Stomach (tissue), 19 donors: ENCODE data around the gene SCGB3A2. TPM values are rescaled to one million over a fixed set of nuclear protein-coding genes. Genes with fewer than 3 reads are reported as not detected.

ENCODE experiments used
- DNase-seq, 2 donors: peaks; one replicate each; pipeline versions ENCODE4 v3.0.0 to v3.0.0-alpha.2; 2013 to 2019
- H3K27ac ChIP-seq, 5 donors: fragments of 200-600 bp in 4 of 5; sonication (generic) in 4 of 5; one replicate each; pipeline ENCODE4 v1.5.1; 2013 to 2019; ENCODE audit warnings: mild to moderate bottlenecking in 1 of 5, moderate library complexity in 1 of 5
- H3K27me3 ChIP-seq, 3 donors: fragments of 200-600 bp; sonication (generic); one replicate each; pipeline ENCODE4 v1.5.1; 2017 to 2019; ENCODE audit warnings: mixed run types in 1 of 3
- H3K36me3 ChIP-seq, 4 donors: fragments of 200-600 bp; sonication (generic); 1 replicate in 3 of 4; 2 replicates in 1 of 4; pipeline ENCODE4 v1.5.1; 2016 to 2019
- H3K4me1 ChIP-seq, 4 donors: fragments of 200-600 bp; sonication (generic); one replicate each; pipeline ENCODE4 v1.5.1; 2016 to 2019
- H3K4me3 ChIP-seq, 4 donors: fragments of 200-600 bp; sonication (generic) in 3 of 4; one replicate each; pipeline ENCODE4 v1.5.1; 2016 to 2019; ENCODE audit warnings: mild to moderate bottlenecking in 1 of 4
- H3K9me3 ChIP-seq, 4 donors: fragments of 200-600 bp; sonication (generic); one replicate each; pipeline ENCODE4 v1.5.1; 2016 to 2019
- EP300 ChIP-seq: sonication (generic); formaldehyde crosslinking; IDR thresholded peaks from one replicate; pipeline ENCODE4 v1.6.1; 2017; ENCODE audit warnings: antibody characterized with exemption
- POLR2A ChIP-seq, 4 donors: fragments of 450-650 bp; IDR thresholded peaks; one replicate each; pipeline ENCODE4 v1.6.1; 2016; ENCODE audit warnings: antibody characterized with exemption in 4 of 4, control low read depth in 2 of 4, mild to moderate bottlenecking in 1 of 4, moderate library complexity in 1 of 4
- POLR2AphosphoS5 ChIP-seq, 3 donors: sonication (generic); formaldehyde crosslinking; IDR thresholded peaks; one replicate each; pipeline ENCODE4 v1.6.1; 2016; ENCODE audit warnings: antibody characterized with exemption in 3 of 3
- WGBS, 5 donors: extraction: QIAGEN DNeasy Blood & Tissue Kit in 3 of 5; methylation state at CpG; one replicate each; pipeline versions ENCODE4 v1.1.5 to v1.1.7; 2013 to 2018; 5-methylcytosine and 5-hydroxymethylcytosine counted together
- intact Hi-C: fragments of 100-400 bp; cut with DNase I; formaldehyde crosslinking; loops from one replicate; pipeline ENCODE4 v1.15.1; 2023; ENCODE audit warnings: low total_unique reads
- long read RNA-seq, 10 donors: transcript quantifications; one replicate each; lab custom pipeline, GENCODE V29; 2026
- polyA plus RNA-seq, 3 donors: library from polyadenylated mRNA; stranded (reverse); fragments of 200-250 nt; gene quantifications; one replicate each; pipeline ENCODE4 v1.2.3, GENCODE V29; 2013
- total RNA-seq, 5 donors: library from RNA; depleted of rRNA; stranded (reverse); fragments of >200 nt; gene quantifications; one replicate each; pipeline versions ENCODE4 v1.1.0 to v1.2.3, GENCODE V29; 2014 to 2016
- TF ChIP-seq, protein P1 (sequence below), 7 experiments: fragments of 450-650 bp in 4 of 7; fragments of 200-600 bp in 3 of 7; sonication (generic) in 3 of 7; IDR thresholded peaks; one replicate each; pipeline ENCODE4 v1.5.1; 2016 to 2019; ENCODE audit warnings: antibody characterized with exemption in 7 of 7, control low read depth in 2 of 7, mild to moderate bottlenecking in 1 of 7
- donor health status: healthy with polysubstance abuse.
- donor health status: Bipolar disorder and iron deficiency.
- donor health status: healthy.

Gene SCGB3A2
- total RNA-seq (1 to 10 TPM in 1 of 5 donors, not detected in 4; 6.4 TPM), polyA plus RNA-seq (not detected)
- long read RNA-seq, donor 1: 0 reads
- long read RNA-seq, donor 2: 0 reads
- long read RNA-seq, donor 3: 0 reads
- long read RNA-seq, donor 4: 0 reads
- long read RNA-seq, donor 5: 0 reads
- long read RNA-seq, donor 6: 0 reads
- long read RNA-seq, donor 7: 0 reads
- long read RNA-seq, donor 8: 0 reads
- long read RNA-seq, donor 9: 0 reads
- long read RNA-seq, donor 10: 0 reads

DNA sequence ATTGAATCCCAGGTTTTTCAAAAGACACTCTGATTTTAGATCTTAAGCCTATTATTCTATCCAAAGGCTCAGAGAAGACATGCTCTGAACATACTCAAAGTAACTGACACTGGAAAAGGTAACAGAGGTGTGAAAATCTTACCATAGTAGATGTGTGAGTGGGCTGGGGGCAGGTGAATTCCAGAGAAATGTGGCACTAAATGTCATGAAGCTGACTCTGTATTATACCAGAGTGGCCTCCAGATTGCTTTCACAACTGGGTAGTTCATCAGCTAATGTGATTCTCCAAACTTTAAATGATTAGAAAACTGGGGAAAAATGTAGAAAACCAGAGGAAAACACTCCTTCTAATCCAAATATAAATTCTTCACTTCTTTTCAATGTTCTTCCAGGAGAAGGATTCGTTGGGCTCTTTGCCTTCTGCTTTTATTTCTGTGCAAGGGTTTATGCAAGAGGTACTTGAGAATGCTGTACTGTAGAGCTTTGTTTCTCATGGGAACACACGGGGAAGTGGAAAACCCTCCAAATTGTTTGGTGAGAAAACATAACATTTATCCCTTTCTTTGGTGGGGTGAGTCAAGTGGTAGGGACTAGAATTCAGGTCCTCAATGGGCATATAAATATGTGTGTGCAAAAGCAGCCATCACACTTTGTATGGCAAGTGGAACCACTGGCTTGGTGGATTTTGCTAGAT is at the start of gene SCGB3A2:
Gene SCGB3A2, plus strand, starts transcription at position 646 of the 694 bp plus-strand sequence. CDS start 93 bp downstream, outside the sequence.
- TF ChIP-seq POLR2AphosphoS5 (IDR thresholded peaks at IDR 0.05): no peak
- TF ChIP-seq EP300: no peak
- no peak within 1 kb of the TSS for H3K27ac ChIP-seq
- H3K9me3 ChIP-seq: no peaks in the 10 kb centered on the region
- no peaks in the 10 kb centered on the region for H3K27me3 ChIP-seq
- 61 to 72% (median 69%) methylated on average over 2 of the region's 2 CpGs for WGBS, 5 donors
- DNase-seq: no peak
- no peaks in the 10 kb centered on the region for H3K36me3 ChIP-seq
- H3K4me3 ChIP-seq: no peak within 1 kb of the TSS
- intact Hi-C loops: no loop called here
- H3K4me1 ChIP-seq: peaks cover 0 to 6% (median 0%) of the 10 kb centered on the region in 4 donors

GRCh38 chr5:147830035-147830434 is 48.5 kb upstream of the SCGB3A2 start:
- no peak for DNase-seq
- no peaks in the 10 kb centered on the region for H3K9me3 ChIP-seq
- intact Hi-C loops: no loop called here
- peaks cover 0 to 21% (median 9%) of the 10 kb centered on the region in 4 donors for H3K4me1 ChIP-seq
- no peaks in the 10 kb centered on the region for H3K27me3 ChIP-seq
- H3K4me3 ChIP-seq: peak overlapping the region; percentile 16 to 55 (median 37)
- TF ChIP-seq POLR2AphosphoS5 (IDR thresholded peaks at IDR 0.05) (no peak), POLR2A (IDR thresholded peaks at IDR 0.05) (no peak), EP300 (no peak)
- TF ChIP-seq, protein P1, sequence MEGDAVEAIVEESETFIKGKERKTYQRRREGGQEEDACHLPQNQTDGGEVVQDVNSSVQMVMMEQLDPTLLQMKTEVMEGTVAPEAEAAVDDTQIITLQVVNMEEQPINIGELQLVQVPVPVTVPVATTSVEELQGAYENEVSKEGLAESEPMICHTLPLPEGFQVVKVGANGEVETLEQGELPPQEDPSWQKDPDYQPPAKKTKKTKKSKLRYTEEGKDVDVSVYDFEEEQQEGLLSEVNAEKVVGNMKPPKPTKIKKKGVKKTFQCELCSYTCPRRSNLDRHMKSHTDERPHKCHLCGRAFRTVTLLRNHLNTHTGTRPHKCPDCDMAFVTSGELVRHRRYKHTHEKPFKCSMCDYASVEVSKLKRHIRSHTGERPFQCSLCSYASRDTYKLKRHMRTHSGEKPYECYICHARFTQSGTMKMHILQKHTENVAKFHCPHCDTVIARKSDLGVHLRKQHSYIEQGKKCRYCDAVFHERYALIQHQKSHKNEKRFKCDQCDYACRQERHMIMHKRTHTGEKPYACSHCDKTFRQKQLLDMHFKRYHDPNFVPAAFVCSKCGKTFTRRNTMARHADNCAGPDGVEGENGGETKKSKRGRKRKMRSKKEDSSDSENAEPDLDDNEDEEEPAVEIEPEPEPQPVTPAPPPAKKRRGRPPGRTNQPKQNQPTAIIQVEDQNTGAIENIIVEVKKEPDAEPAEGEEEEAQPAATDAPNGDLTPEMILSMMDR (IDR thresholded peaks at IDR 0.05): no peak
- peaks cover 0 to 5% (median 0%) of the 10 kb centered on the region in 4 donors for H3K36me3 ChIP-seq
- peak overlapping the region in 4 of 5 donors; percentile 37 to 77 (median 56) for H3K27ac ChIP-seq

- H3K27me3 ChIP-seq: no peaks in the 10 kb centered on the region
- peak within 1 kb of the TSS; percentile 16 to 55 (median 37) for H3K4me3 ChIP-seq
- intact Hi-C loops: no loop called here
- DNase-seq: peak; percentile 62 to 86
- no peaks in the 10 kb centered on the region for H3K9me3 ChIP-seq
- WGBS, 5 donors: 52 to 66% (median 58%) methylated on average over 3 of the region's 3 CpGs
- peaks cover 0 to 4% (median 0%) of the 10 kb centered on the region in 4 donors for H3K36me3 ChIP-seq
- TF ChIP-seq POLR2AphosphoS5 (IDR thresholded peaks at IDR 0.05): peak in 2 of 3 donors; percentile 62 to 80
- TF ChIP-seq, protein P1 (IDR thresholded peaks at IDR 0.05): no peak
- peak within 1 kb of the TSS; percentile 16 to 77 (median 61) for H3K27ac ChIP-seq
- H3K4me1 ChIP-seq: peaks cover 0 to 22% (median 8%) of the 10 kb centered on the region in 4 donors
Observed at GRCh38 chr5:147831465-147831864, 47.0 kb upstream of the SCGB3A2 start, which contains the start of gene SPINK1. SPINK1 (minus strand) TSS chr5:147831671; CDS start chr5:147831577, 94 bp downstream.

- WGBS, 5 donors: 34 to 51% (median 43%) methylated on average over 1 of the region's 1 CpG
- Histone ChIP-seq H3K36me3 (no peaks in the 10 kb centered on the region), H3K27me3 (no peaks in the 10 kb centered on the region), H3K27ac (peak overlapping the region in 2 of 5 donors; percentile 66 to 77), H3K4me1 (peaks cover 0 to 22% (median 9%) of the 10 kb centered on the region in 4 donors), H3K4me3 (peak overlapping the region in 1 of 4 donors; percentile 55), H3K9me3 (no peaks in the 10 kb centered on the region)
- TF ChIP-seq POLR2AphosphoS5 (IDR thresholded peaks at IDR 0.05) (no peak), EP300 (no peak), POLR2A (IDR thresholded peaks at IDR 0.05) (no peak)
- TF ChIP-seq, protein P1 (IDR thresholded peaks at IDR 0.05): no peak
- DNase-seq: no peak
- intact Hi-C loops: no loop called here
Observed at GRCh38 chr5:147832541-147832940, 46.0 kb upstream of the SCGB3A2 start.
